Measurements from ENCODE around the gene BIRC6.

GRCh38 chr2:32532341-32532740 lies 175.5 kb downstream of the BIRC6 start:
- TF ChIP-seq CTCF (IDR thresholded peaks at IDR 0.05; ENCODE audit: insufficient read depth, low read length, poor library complexity, severe bottlenecking) (no peak), EZH2phosphoT487 (conservative IDR thresholded peaks at IDR 0.05; ENCODE audit: low read length) (no peak)
